Measurements from ENCODE around the gene ZWILCH. TPM values are rescaled to one million over a fixed set of nuclear protein-coding genes. Genes with fewer than 3 reads are reported as not detected.

Gene ZWILCH
- total and polyA plus RNA-seq, 4 donors, result 1.5 to 11.3 (median 2.9) TPM

DNA sequence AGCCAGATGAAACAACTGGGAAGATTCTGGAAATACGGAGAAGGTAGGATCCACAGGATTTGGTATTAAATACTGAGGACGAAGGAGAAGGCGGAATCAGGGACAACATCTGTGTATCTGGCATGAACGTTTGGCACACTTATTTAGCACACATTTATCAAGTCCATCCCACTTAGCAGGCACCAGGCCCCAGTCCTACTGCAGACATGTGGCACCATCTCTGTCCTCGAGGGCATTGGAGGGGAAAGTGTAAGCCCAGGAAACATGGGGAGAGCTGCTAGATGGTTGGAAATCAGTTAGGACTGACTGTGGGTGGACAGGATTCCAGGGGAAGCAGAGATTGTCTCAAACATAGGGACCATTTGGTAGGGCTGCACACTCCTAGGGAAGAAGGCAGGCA lies 89.7 kb downstream of the ZWILCH start (continued):
- TF ChIP-seq, protein P1, sequence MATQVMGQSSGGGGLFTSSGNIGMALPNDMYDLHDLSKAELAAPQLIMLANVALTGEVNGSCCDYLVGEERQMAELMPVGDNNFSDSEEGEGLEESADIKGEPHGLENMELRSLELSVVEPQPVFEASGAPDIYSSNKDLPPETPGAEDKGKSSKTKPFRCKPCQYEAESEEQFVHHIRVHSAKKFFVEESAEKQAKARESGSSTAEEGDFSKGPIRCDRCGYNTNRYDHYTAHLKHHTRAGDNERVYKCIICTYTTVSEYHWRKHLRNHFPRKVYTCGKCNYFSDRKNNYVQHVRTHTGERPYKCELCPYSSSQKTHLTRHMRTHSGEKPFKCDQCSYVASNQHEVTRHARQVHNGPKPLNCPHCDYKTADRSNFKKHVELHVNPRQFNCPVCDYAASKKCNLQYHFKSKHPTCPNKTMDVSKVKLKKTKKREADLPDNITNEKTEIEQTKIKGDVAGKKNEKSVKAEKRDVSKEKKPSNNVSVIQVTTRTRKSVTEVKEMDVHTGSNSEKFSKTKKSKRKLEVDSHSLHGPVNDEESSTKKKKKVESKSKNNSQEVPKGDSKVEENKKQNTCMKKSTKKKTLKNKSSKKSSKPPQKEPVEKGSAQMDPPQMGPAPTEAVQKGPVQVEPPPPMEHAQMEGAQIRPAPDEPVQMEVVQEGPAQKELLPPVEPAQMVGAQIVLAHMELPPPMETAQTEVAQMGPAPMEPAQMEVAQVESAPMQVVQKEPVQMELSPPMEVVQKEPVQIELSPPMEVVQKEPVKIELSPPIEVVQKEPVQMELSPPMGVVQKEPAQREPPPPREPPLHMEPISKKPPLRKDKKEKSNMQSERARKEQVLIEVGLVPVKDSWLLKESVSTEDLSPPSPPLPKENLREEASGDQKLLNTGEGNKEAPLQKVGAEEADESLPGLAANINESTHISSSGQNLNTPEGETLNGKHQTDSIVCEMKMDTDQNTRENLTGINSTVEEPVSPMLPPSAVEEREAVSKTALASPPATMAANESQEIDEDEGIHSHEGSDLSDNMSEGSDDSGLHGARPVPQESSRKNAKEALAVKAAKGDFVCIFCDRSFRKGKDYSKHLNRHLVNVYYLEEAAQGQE (IDR thresholded peaks at IDR 0.05), result no peak
- TF ChIP-seq, protein P2, sequence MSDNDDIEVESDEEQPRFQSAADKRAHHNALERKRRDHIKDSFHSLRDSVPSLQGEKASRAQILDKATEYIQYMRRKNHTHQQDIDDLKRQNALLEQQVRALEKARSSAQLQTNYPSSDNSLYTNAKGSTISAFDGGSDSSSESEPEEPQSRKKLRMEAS (IDR thresholded peaks at IDR 0.05), result no peak
- TF ChIP-seq JUND (IDR thresholded peaks at IDR 0.05) (no peak), FOXA1 (IDR thresholded peaks at IDR 0.05) (no peak), EGR1 (IDR thresholded peaks at IDR 0.05; ENCODE audit: low read depth in 2 of 2) (no peak), HNF4A (conservative IDR thresholded peaks at IDR 0.05) (no peak)

DNA sequence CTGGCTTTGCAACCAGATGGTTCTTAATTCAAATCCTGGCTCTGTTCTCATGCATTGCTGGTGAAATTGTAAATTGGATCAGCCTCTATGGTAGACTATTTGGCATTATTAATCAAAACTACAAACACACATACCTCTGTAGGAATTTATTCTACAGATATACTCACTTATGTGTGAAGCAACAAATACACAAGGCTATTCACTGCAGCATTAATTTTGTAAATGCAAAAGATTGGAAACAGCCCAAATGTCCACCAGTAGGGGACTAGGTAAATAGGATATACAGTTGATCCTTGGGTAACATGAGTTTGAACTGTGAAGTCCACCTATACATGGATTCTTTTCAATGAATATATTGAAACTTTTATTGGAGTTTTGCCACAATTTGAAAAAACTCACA lies 90.2 kb downstream of the ZWILCH start:
- Histone ChIP-seq H3K4me1 (ENCODE audit: control insufficient read depth in 4 of 4, insufficient read depth in 4 of 4, low read length in 3 of 4) (peaks cover 4 to 13% (median 7%) of the 10 kb centered on the region in 4 donors), H3K27ac (ENCODE audit: low read depth in 1 of 2, low read length in 2 of 2) (no peak overlapping the region), H3K9me3 (ENCODE audit: control insufficient read depth in 4 of 4, low read length in 3 of 4) (no peaks in the 10 kb centered on the region), H3K4me3 (ENCODE audit: low read depth in 1 of 3, low read length in 3 of 3) (no peak overlapping the region), H3K36me3 (ENCODE audit: control insufficient read depth in 4 of 4, insufficient read depth in 3 of 4, low read depth in 1 of 4, low read length in 3 of 4) (no peaks in the 10 kb centered on the region), H3K27me3 (ENCODE audit: control insufficient read depth in 4 of 4, insufficient read depth in 4 of 4, low read length in 3 of 4) (no peaks in the 10 kb centered on the region), H3K9ac (ENCODE audit: low read depth in 1 of 2, low read length in 2 of 2) (no peak overlapping the region)
- TF ChIP-seq GABPA (IDR thresholded peaks at IDR 0.05 in 1 of 2, conservative IDR thresholded peaks at IDR 0.05 in 1 of 2), result no peak
- no peak for TF ChIP-seq FOXA2 (IDR thresholded peaks at IDR 0.05)
- no peak for TF ChIP-seq EGR1 (IDR thresholded peaks at IDR 0.05; ENCODE audit: low read depth in 2 of 2)
- no peak for TF ChIP-seq HNF4G (IDR thresholded peaks at IDR 0.05)
- TF ChIP-seq, protein P3, sequence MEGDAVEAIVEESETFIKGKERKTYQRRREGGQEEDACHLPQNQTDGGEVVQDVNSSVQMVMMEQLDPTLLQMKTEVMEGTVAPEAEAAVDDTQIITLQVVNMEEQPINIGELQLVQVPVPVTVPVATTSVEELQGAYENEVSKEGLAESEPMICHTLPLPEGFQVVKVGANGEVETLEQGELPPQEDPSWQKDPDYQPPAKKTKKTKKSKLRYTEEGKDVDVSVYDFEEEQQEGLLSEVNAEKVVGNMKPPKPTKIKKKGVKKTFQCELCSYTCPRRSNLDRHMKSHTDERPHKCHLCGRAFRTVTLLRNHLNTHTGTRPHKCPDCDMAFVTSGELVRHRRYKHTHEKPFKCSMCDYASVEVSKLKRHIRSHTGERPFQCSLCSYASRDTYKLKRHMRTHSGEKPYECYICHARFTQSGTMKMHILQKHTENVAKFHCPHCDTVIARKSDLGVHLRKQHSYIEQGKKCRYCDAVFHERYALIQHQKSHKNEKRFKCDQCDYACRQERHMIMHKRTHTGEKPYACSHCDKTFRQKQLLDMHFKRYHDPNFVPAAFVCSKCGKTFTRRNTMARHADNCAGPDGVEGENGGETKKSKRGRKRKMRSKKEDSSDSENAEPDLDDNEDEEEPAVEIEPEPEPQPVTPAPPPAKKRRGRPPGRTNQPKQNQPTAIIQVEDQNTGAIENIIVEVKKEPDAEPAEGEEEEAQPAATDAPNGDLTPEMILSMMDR (IDR thresholded peaks at IDR 0.05; ENCODE audit: low read depth, low read length, missing input control), result no peak
- TF ChIP-seq, protein P1 (IDR thresholded peaks at IDR 0.05), result no peak
- TF ChIP-seq RXRA (IDR thresholded peaks at IDR 0.05), result no peak
- no peak for TF ChIP-seq FOXA1 (IDR thresholded peaks at IDR 0.05)
- TF ChIP-seq NR2F2 (IDR thresholded peaks at IDR 0.05), result no peak
- no peak for TF ChIP-seq TAF1 (conservative IDR thresholded peaks at IDR 0.05)
- TF ChIP-seq, protein P4, sequence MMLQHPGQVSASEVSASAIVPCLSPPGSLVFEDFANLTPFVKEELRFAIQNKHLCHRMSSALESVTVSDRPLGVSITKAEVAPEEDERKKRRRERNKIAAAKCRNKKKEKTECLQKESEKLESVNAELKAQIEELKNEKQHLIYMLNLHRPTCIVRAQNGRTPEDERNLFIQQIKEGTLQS (IDR thresholded peaks at IDR 0.05), result no peak
- TF ChIP-seq SP1 (IDR thresholded peaks at IDR 0.05), result no peak
- TF ChIP-seq YY1 (IDR thresholded peaks at IDR 0.05), result no peak
- TF ChIP-seq HNF4A (conservative IDR thresholded peaks at IDR 0.05), result no peak
- TF ChIP-seq RAD21 (IDR thresholded peaks at IDR 0.05), result no peak
- TF ChIP-seq JUND (IDR thresholded peaks at IDR 0.05), result no peak
- TF ChIP-seq, protein P5, sequence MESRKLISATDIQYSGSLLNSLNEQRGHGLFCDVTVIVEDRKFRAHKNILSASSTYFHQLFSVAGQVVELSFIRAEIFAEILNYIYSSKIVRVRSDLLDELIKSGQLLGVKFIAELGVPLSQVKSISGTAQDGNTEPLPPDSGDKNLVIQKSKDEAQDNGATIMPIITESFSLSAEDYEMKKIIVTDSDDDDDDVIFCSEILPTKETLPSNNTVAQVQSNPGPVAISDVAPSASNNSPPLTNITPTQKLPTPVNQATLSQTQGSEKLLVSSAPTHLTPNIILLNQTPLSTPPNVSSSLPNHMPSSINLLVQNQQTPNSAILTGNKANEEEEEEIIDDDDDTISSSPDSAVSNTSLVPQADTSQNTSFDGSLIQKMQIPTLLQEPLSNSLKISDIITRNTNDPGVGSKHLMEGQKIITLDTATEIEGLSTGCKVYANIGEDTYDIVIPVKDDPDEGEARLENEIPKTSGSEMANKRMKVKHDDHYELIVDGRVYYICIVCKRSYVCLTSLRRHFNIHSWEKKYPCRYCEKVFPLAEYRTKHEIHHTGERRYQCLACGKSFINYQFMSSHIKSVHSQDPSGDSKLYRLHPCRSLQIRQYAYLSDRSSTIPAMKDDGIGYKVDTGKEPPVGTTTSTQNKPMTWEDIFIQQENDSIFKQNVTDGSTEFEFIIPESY (IDR thresholded peaks at IDR 0.05), result no peak
- TF ChIP-seq, protein P2 (IDR thresholded peaks at IDR 0.05), result no peak
- no peak for DNase-seq (ENCODE audit: low spot score)
